G401.6 (cell line): ENCODE data around the gene DHX38.
A peak's percentile ranks its signal among the peaks of the same experiment; 100 is the strongest.
"Not testable (repeated sequence)": the region's sequence is repeated elsewhere in the genome, so short reads cannot be mapped to it uniquely, and the experiment has no call there.

Experiments
- FAIRE-seq: peaks from 2 replicates; lab custom pipeline; 2012; peaks lifted over from hg19 to GRCh38; lab: Jason Lieb, UNC

The DHX38 gene

DNA sequence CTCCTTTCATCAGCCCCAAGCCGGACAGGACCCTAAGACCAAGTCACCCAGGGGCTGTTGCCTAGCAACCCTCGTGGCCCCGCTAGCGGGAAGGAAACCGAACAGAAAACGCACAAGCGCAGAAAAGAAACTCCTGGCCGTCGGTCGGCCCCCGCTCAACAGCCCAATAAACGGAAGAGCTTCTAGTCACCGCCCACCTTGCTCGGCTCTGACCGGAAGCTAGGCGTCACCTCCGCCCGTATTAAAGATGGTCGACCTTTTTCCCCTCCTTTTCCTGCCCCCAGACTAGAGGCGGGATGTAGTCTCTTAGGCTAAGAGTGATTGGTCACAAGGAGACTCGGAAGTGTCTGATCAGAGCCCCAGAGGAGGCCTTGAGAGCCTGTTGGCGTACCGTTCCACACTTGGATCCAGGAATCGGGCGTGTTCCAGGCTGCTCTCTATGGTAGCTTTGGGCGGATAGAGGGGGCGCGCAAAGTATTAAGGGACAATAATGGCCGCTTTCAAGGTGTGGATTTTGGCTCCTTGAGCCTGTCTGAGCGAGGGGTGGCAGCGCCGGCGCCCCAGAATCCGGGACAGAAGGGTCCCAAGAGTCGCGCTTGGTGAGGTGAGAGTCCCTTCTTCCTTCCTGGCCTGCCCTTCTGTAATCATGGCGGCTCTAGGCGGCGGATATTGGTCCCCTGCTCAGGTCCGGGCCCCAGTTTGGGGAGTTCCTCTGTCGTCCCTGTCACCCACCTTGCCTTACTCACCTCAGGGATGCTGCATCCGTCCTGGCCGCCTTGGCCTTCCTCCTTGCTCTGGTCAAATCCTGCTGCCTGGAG is at the start of gene DHX38, which contains the start of gene TXNL4B:
TSS of gene DHX38 (plus strand) at position 400 of the 818 bp plus-strand sequence. CDS start 2,311 bp downstream, outside the sequence.
TSS of gene TXNL4B (minus strand) at position 173 of the 818 bp plus-strand sequence. CDS start 2,871 bp downstream, outside the sequence.
- peak; percentile 99 for FAIRE-seq

DNA sequence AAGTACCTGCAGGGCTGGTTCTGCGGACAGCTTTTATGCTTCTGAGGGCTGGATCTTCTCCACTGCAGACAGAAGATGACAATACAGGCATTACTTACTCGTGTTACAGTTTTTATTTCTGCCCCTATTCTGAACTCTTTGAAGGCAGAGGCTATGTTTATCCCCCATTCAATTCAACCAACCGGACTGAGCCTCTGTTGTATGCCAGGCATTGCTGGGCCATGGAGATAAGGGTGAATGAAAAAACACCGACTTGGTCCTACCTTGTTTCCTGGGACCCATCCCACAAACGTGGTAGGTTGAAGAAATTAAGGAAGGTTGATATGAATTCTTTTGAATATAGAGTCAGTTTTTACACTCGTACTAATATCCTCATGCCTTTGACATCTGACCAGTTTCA is 49.4 kb upstream of the DHX38 start:
- no peak for FAIRE-seq

DNA sequence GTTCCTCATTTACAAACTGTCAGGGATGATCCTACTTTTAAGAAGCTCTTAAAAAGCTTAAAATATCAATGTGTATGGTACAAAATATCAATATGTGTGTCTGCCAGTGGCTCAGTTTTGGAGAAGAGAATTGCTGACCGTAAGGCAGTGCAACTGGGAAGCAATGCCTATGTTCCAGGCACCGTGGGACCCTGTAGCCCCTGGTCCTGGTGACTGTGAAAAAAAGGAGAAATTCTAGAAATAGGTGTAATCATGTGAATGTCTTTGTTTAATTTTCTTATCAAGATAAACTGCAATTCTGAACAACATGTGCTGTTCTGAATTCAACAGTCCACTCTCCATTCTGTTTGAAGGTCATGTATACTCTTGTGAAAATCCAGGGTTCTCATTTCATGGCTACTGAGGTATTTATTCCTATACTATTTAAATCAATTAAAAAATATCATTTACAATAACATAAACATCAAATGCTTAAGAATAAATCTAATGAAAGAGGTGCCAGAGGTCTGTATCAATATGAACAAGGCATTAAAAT is 48.8 kb upstream of the DHX38 start:
- no peak for FAIRE-seq

DNA sequence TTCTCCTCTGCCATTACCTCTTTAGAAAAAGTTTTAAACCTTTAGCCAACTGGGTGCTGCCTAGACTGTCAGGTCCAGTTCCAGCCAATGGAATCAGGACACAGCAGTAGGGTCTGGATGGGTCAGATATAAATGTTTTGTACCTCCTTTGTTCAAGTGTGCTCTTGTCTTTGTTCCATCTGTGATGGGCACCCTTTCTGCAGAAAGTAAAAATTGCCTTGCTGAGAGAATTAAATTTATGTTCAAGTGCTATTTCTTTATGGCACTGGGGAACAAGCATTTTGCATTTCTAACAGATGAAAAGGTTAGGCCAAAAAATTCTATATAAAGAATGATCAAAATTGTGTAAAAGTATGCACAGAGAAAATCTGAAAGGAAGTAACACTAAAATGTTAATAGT is 44.5 kb upstream of the DHX38 start:
- FAIRE-seq, result no peak

DNA sequence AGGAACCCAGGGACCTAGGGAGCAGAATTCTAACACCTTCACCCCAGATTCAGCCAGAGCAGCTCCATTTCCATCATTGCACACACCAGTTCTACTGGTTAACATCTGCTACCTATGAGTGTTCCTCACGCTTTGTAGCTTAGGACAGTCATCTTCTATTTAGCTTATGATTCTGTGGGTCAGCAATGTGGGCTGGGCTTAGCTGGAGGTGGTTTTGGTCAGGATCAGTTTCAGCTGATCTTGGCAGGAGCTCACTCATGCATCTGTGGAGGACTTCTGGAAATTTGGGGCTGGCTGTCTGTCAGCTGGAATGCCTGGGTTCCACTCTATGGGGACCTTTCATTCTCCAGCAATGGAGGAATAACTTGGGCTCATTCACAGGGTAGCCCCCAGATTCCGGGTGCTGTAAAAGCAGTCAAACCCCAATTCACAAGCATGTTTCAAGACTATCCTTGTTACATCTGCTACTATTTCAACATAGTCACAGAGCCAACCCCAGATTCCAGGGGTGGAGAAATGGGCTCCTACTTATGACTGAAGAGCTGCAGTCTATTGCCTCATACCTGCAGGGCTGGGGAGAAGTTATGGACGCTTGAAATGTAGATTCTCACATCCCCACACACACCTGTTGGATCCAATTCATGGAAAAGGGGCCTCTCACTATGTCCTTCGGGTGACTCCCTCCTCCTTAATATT is 42.7 kb upstream of the DHX38 start:
- FAIRE-seq, result no peak

DNA sequence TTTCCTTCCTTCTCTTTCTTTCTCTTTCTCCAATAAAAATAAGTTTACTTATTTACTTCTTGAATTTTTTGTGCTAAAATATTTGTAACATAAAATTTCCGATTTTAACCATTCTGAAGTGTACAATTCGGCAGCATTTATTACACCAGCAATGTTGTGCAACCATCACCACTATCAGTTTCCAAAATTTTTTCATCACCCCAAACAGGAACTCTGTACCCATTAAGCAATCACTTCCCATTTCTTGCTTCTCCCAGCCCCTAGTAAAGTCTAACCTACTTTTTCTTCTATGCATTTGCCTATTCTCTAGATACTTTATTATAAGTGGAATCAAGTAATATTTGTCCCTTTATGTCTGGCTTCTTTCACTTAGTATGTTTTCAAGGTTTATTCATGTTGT is 41.8 kb upstream of the DHX38 start:
- no peak for FAIRE-seq

DNA sequence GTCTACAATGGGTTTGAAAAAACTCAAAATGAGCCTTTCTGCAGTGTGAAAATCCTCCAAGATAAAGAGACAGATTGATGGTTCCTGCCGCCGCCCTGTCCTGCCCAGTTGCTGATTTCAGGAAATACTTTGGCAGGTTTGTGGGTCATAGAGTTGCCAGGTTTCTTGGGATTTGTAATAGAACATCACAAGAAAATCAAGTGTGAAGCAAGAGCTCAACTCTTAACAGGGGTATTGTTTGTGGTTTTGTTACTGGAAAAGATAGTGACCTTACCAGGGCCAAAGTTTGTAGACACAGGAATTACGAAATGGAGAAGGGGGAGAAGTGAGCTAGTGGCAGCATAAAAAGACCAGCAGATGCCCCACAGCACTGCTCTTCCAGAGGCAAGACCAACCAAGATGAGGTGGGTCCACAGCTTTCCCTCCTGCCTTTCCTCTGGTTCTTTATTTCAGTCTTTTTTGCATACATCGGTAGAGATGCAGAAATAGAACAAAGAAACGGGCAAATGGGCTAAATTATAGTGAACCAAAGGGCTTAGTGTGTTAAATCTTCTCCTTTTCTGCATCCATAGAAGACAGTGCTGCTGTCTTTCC is 39.3 kb upstream of the DHX38 start, which contains the start of gene HP:
TSS of gene HP (plus strand) at position 252 of the 594 bp plus-strand sequence. CDS start at position 400, 148 bp downstream.
- FAIRE-seq, result not testable (repeated sequence)

DNA sequence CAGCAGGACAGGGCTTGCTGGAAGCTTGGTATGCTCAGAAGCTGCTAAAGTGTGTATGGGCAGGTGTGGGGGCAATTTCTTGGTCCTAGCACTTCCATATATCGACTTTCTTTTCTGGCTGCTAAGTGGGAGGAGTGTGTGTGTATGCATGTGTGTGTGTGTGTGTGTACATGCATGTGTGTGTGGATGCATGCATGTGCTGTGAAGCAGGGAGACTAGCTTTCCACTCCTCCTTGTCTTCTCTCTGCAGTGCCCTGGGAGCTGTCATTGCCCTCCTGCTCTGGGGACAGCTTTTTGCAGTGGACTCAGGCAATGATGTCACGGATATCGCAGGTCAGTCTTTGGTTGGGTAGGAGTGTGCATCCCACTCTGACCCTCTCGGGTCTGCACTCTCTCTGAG is 37.7 kb upstream of the DHX38 start:
- no peak for FAIRE-seq

DNA sequence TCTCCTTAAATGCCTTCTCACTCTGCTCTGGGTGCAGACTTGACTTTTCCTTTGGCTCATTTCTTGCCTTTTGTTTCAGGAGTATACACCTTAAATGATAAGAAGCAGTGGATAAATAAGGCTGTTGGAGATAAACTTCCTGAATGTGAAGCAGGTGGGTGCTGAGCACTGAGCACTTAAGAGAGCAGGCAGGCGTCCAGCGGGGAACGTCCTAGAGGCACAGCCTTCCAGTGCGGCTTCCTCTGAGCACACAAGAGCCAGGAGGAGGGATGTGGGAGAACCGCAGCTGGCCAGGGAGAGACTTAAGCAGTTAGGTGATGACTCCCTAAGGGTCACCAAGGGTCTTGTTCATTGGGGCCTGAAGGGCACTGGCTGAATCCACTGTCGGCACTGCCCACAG is 36.3 kb upstream of the DHX38 start:
- FAIRE-seq, result not testable (repeated sequence)

DNA sequence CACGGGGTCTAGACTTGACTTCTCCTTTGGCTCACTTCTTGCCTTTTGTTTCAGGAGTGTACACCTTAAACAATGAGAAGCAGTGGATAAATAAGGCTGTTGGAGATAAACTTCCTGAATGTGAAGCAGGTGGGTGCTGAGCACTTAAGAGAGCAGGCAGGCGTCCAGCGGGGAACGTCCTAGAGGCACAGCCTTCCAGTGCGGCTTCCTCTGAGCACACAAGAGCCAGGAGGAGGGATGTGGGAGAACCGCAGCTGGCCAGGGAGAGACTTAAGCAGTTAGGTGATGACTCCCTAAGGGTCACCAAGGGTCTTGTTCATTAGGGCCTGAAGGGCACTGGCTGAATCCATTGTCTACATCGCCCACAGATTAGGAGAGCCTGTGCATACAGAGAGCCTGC is 34.6 kb upstream of the DHX38 start:
- FAIRE-seq, result not testable (repeated sequence)

DNA sequence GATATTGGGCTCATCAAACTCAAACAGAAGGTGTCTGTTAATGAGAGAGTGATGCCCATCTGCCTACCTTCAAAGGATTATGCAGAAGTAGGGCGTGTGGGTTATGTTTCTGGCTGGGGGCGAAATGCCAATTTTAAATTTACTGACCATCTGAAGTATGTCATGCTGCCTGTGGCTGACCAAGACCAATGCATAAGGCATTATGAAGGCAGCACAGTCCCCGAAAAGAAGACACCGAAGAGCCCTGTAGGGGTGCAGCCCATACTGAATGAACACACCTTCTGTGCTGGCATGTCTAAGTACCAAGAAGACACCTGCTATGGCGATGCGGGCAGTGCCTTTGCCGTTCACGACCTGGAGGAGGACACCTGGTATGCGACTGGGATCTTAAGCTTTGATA is 33.2 kb upstream of the DHX38 start:
- no peak for FAIRE-seq

DNA sequence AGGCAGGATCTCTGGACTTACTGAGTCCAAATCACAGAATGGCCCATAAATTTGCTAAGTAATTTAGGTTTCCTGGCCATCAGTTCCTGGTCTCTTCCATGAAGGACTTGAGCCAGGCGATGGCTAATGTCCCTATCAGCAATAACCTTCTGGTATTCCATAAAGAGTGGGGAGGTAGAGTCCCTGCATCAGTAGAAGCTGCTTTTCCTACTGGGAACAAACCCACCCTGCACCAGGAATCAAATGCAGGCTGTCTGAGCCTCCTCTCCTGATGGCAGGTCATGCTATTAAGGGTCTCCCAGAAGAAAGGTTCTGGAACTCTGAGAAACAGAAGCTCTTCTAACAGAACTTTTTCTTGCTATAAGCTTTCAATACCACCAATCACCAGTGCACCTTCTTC is 32.1 kb upstream of the DHX38 start:
- FAIRE-seq, result no peak

DNA sequence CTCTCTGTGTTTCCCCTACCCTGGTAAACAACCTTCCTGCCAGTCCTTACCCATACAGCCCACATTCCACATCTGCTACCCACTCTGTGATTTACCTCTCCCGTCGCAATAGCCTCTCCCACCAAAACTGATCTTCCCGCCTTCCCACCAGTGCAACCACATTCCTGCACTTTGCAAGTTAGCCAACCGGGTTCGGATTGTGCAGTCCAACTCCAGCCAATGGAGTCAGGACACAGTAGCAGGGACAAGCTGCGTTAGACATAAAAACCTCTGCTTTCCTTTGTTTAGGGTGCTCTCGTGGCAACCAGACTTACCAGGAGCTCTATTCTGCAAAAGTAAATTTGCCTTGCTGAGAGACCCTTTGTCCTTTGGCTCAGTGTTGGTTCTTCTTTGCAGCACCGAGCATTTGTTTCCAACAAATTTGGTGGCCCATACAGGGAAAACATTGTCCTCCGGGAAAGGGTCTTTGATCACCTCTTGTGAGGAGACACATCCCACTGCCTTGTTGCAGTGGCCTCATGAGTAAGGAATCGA is 29.2 kb upstream of the DHX38 start:
- FAIRE-seq, result no peak

DNA sequence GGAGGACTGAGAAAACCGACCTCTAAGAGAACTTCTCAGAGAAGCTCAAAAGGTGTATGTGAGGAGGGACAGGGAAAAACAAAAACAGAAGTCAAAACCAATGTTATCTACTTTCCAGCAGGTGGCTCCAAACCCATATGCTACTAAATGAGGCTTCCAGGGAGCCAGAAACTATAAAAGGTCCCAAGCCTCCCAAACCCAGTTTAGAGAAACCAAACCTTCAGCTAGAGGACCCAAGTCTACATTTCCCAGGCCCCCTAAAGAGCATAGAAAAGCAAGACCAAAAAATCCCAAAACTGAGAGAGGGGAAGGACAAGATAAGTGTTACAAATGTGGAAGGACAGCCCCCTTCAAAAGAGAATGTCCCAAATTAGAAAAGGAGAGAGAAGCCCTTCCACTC is 26.9 kb upstream of the DHX38 start:
- FAIRE-seq, result peak; percentile 87

DNA sequence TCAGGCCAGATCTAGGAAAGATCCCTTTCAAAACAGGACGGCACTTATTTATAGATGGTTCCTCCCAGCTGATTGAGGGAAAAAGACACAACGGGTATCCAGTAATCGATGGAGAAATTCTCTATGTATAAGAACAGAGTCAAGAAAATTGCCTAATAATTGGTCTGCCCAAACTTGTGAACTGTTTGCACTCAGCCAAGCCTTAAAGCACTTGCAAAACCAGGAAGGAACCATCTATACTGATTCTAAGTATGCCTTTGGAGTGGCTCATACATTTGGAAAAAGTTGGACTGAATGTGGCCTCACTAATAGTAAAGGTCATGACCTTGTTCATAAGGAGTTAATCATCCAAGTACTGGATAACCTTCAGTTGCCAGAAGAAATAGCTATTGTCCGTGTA is 24.7 kb upstream of the DHX38 start:
- FAIRE-seq, result no peak

DNA sequence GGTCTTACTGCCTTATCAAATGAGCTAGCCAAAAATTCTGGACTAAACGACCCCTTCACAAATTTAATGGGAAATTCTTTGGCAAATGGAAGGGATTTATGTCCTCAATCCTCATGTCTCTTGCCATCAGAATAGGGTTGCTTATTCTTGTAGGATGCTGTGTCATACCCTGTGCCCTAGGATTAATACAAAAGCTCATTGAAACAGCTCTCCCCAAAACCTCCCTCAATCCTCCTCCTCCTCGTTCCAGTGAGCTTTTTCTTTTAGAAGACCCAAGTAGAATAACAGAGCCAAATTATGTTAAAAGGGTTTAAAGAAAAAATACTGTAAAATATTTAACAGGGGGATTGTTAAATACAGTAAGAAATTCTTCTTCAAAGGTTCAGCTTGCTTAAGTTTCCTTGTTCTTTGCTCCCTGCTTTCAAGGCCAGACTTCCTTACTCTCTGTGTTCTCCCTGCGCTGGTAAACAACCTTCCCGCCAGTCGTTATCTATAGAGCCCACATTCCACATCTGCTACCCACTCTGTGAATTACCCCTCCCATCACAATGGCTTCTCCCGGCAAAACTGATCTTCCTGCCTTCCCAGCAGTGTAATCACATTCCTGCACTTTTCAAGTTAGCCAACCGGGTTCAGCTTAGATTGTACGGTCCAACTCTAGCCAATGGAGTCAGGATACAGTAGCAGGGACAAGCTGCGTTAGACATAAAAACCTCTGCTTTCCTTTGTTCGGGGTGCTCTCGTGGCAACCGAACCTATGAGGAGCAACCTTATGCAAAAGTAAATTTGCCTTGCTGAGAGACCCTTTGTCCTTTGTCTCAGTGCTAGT is 20.9 kb upstream of the DHX38 start:
- FAIRE-seq, result no peak

DNA sequence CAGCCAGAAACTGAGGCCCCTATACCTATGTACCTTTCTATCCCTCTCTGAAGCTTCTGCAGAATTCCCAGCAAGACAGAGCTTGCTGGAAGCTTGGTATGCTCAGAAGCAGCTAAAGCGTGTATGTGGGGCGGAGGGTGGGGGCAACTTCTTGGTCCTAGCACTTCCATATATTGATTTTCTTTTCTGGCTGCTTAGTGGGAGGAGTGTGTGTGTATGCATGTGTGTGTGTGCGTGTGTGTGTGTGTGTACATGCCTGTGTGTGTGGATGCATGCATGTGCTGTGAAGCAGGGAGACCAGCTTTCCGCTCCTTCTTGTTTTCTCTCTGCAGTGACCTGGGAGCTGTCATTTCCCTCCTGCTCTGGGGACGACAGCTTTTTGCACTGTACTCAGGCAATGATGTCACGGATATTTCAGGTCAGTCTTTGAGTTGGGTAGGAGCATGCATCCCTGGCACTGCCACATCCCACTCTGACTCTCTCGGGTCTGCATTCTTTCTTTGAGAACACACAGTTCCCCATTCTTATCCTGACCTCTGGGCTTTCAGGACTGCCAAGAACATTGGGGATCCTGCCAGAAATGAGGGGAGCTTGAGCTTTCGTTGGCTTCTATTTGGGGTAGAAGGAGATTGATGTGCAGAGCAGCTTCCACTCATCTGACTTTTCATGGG is 20.0 kb upstream of the DHX38 start:
- FAIRE-seq, result no peak

DNA sequence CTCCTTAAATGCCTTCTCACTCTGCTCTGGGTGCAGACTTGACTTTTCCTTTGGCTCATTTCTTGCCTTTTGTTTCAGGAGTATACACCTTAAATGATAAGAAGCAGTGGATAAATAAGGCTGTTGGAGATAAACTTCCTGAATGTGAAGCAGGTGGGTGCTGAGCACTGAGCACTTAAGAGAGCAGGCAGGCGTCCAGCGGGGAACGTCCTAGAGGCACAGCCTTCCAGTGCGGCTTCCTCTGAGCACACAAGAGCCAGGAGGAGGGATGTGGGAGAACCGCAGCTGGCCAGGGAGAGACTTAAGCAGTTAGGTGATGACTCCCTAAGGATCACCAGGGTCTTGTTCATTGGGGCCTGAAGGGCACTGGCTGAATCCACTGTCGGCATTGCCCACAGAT is 18.6 kb upstream of the DHX38 start:
- FAIRE-seq, result not testable (repeated sequence)

DNA sequence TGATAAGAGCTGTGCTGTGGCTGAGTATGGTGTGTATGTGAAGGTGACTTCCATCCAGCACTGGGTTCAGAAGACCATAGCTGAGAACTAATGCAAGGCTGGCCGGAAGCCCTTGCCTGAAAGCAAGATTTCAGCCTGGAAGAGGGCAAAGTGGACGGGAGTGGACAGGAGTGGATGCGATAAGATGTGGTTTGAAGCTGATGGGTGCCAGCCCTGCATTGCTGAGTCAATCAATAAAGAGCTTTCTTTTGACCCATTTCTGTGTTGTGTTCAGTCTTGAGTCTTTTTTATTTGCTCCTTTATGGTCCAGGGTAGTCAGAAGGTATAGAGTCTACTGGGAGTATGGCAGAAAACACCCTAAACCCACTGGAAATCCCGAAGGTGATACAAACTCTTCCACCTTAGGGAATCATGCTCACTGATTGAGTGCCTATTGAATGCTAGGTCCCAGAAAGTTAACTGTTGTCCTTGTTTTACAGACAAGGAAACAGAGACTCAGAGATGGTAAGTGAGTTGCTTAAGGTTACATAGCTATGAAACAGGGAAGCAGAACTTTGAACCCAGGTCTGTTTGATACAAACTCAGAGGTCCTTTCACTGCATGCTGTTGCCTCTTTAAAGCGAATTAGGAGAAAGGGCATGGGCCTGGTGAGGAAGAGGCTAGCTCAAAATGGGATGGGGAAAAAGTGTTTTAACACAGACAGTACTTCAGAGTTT is 16.5 kb upstream of the DHX38 start:
- FAIRE-seq, result not testable (repeated sequence)

DNA sequence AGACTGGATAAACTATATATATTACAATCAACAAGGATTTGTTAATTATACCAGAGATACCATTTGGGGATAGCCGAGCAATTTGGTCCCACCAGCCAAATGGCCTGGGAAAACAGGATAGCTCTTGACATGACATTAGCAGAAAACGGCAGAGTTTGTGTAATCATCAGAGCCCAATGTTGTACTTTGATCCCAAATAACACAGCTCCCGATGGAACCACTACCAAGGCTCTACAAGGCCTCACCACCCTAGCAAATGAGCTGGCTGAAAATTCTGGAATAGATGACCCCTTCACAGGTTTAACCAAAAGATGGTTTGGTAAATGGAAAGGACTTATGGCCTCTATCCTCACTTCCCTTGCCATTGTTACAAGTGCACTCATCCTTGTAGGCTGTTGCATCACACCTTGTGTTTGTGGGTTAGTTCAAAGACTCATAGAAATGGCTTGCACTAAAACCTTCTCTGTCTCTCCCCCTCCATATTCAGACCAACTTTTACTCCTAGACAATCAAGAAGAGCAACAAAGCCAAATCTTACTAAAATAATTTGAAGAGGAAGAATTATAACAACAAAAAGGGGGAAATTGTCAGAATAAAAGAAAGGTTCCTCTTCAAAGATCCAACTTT is 9.8 kb upstream of the DHX38 start:
- no peak for FAIRE-seq
